A673 (cell line): Measurements from ENCODE around the gene PRR5L.

ENCODE experiments used
- EZH2 ChIP-seq: fragments of 200-600 bp; sonication (generic); IDR thresholded peaks from 2 replicates; pipeline ENCODE4 v1.6.1; 2017; ENCODE audit warnings: borderline replicate concordance, low read depth, mild to moderate bottlenecking, mixed read lengths, antibody characterized with exemption, low read length; ENCODE audit not compliant: poor library complexity, severe bottlenecking
- TF ChIP-seq, protein P1 (sequence below): fragments of 300-800, 200-600 bp; sonication (generic); conservative IDR thresholded peaks from 2 replicates; pipeline ENCODE4 v1.5.1; 2017; ENCODE audit warnings: low read depth, mild to moderate bottlenecking, antibody characterized with exemption, low read length, moderate library complexity, mixed read lengths

DNA sequence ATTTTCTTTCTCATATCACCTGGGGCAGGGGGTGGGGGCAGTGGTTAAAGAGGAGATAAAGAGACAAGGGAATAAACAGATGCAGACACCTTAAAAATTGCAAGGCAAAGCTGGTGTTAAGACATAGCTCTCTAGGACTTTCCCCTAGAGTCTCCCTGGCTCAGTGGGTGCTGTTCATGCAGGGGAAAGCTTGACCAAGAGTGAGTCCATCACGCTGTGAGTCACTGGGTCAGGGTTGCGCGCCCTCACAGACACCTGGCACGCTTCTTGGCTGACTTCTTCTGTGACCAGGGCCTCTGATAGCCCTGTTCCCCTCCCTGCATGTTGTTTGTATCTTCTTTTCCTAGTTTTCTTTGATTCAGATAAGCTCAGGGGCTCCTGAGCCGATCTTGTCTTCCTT lies 38.7 kb upstream of the PRR5L start:
- TF ChIP-seq, protein P1, sequence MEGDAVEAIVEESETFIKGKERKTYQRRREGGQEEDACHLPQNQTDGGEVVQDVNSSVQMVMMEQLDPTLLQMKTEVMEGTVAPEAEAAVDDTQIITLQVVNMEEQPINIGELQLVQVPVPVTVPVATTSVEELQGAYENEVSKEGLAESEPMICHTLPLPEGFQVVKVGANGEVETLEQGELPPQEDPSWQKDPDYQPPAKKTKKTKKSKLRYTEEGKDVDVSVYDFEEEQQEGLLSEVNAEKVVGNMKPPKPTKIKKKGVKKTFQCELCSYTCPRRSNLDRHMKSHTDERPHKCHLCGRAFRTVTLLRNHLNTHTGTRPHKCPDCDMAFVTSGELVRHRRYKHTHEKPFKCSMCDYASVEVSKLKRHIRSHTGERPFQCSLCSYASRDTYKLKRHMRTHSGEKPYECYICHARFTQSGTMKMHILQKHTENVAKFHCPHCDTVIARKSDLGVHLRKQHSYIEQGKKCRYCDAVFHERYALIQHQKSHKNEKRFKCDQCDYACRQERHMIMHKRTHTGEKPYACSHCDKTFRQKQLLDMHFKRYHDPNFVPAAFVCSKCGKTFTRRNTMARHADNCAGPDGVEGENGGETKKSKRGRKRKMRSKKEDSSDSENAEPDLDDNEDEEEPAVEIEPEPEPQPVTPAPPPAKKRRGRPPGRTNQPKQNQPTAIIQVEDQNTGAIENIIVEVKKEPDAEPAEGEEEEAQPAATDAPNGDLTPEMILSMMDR = no peak
- TF ChIP-seq EZH2 = no peak
